GM12878 (cell line): ENCODE measurements around the gene IRX5. TPM values are rescaled to one million over a fixed set of nuclear protein-coding genes. Genes with fewer than 3 reads are reported as not detected.

Source experiments
- ATAC-seq: fragments of 200-7000 bp; cut with Tn5 transposase; 3 replicates; pipeline ENCODE4 v1.9.1; 2020; ENCODE audit warnings: mild to moderate bottlenecking, moderate library complexity
- BruUV-seq: library from RNA; stranded (reverse); fragments of 400-500 nt; replicated peaks from 2 replicates; lab custom pipeline; 2021; lab: Mats Ljungman, UMichigan
- CTCF ChIA-PET: fragments of 300-600 bp; sonication (Branson Sonifier 250); formaldehyde crosslinking; extraction: SDS; loops from one replicate; lab custom pipeline; 2021; ENCODE audit warnings: inconsistent platforms; lab: Yijun Ruan, JAX
- POLR2A ChIA-PET: fragments of 350-600 bp; formaldehyde crosslinking; extraction: SDS; loops from one replicate; lab custom pipeline; 2021; ENCODE audit warnings: inconsistent platforms; lab: Charles Lee
- RAD21 ChIA-PET: fragments of 300-600 bp; sonication (Branson Sonifier 250); formaldehyde crosslinking; loops from one replicate; lab custom pipeline; 2023; ENCODE audit warnings: antibody characterized with exemption; ENCODE audit not compliant: unreplicated experiment; lab: Charles Lee
- SMC1A ChIA-PET: fragments of 300-600 bp; sonication (Branson Sonifier 250); formaldehyde crosslinking; loops from one replicate; lab custom pipeline; 2023; ENCODE audit not compliant: unreplicated experiment, uncharacterized antibody; lab: Charles Lee
- DNase-seq: peaks from one replicate; pipeline ENCODE4 v3.0.0-alpha.2; 2011; ENCODE audit warnings: low read depth, low spot score
- FAIRE-seq: peaks from 3 replicates; lab custom pipeline; 2011; peaks lifted over from hg19 to GRCh38; lab: Jason Lieb, UNC
- H2AFZ ChIP-seq: 2 replicates; pipeline ENCODE4 v1.6.0; 2011; ENCODE audit warnings: low read depth, low read length, control low read depth; ENCODE audit not compliant: control insufficient read depth
- H3K27ac ChIP-seq: 2 replicates; pipeline ENCODE4 v1.5.1; 2011; ENCODE audit warnings: control low read depth; ENCODE audit not compliant: control insufficient read depth, insufficient read depth
- H3K27me3 ChIP-seq, 2 experiments: replicated peaks in 1 of 2; 2 replicates each; pipeline versions ENCODE4 v1.6.0 to v1.6.1; 2011; ENCODE audit warnings: low read length in 1 of 2; ENCODE audit not compliant: control insufficient read depth in 2 of 2, insufficient read depth in 2 of 2
- H3K36me3 ChIP-seq, 2 experiments: 2 replicates each; pipeline ENCODE4 v1.5.1; 2011; ENCODE audit warnings: low read length in 1 of 2; ENCODE audit not compliant: control insufficient read depth in 2 of 2, insufficient read depth in 2 of 2
- H3K4me1 ChIP-seq: 2 replicates; pipeline ENCODE4 v1.6.1; 2011; ENCODE audit warnings: mild to moderate bottlenecking, low read length, moderate library complexity, mixed read lengths; ENCODE audit not compliant: control insufficient read depth, insufficient read depth
- H3K4me2 ChIP-seq: 2 replicates; pipeline ENCODE4 v1.6.0; 2011; ENCODE audit warnings: control low read depth; ENCODE audit not compliant: control insufficient read depth, insufficient read depth
- H3K4me3 ChIP-seq: fragments of 200-600 bp; sonication (generic); 2 replicates; pipeline ENCODE4 v1.5.1; 2016
- H3K79me2 ChIP-seq: 2 replicates; pipeline ENCODE4 v1.6.0; 2011; ENCODE audit warnings: low read length; ENCODE audit not compliant: control insufficient read depth, insufficient read depth
- H3K9ac ChIP-seq: 2 replicates; pipeline ENCODE4 v1.8.0; 2011; ENCODE audit warnings: low read length, control low read depth, mixed read lengths; ENCODE audit not compliant: control insufficient read depth, insufficient read depth
- H3K9me3 ChIP-seq: replicated peaks from 3 replicates; pipeline ENCODE4 v1.5.1; 2011; ENCODE audit warnings: mild to moderate bottlenecking, low read length; ENCODE audit not compliant: control insufficient read depth, insufficient read depth
- H4K20me1 ChIP-seq: 2 replicates; pipeline ENCODE4 v1.6.0; 2011; ENCODE audit not compliant: control insufficient read depth, insufficient read depth
- BACH1 ChIP-seq: fragments of 450-650 bp; IDR thresholded peaks from 2 replicates; pipeline ENCODE4 v1.6.1; 2017; ENCODE audit warnings: mild to moderate bottlenecking, borderline replicate concordance
- ESRRA ChIP-seq: IDR thresholded peaks from 2 replicates; pipeline ENCODE4 v1.6.1; 2012; ENCODE audit warnings: mild to moderate bottlenecking, low read length, improper control_type of control experiment
- IKZF2 ChIP-seq, 2 experiments: fragments of 450-650 bp; IDR thresholded peaks; 2 replicates each; pipeline ENCODE4 v1.6.1; 2017; ENCODE audit warnings: mild to moderate bottlenecking in 2 of 2, moderate library complexity in 2 of 2
- MEF2A ChIP-seq: IDR thresholded peaks from 2 replicates; pipeline ENCODE4 v1.6.1; 2011; ENCODE audit warnings: low read depth, mild to moderate bottlenecking, low read length, moderate library complexity; ENCODE audit not compliant: insufficient read depth
- NFIC ChIP-seq: IDR thresholded peaks from 2 replicates; pipeline ENCODE4 v1.6.1; 2012; ENCODE audit warnings: low read depth, mild to moderate bottlenecking, inconsistent platforms, low read length, moderate library complexity
- SKIL ChIP-seq: fragments of 450-650 bp; IDR thresholded peaks from 2 replicates; pipeline ENCODE4 v1.6.1; 2017; ENCODE audit warnings: mild to moderate bottlenecking, low read depth, inconsistent platforms; ENCODE audit not compliant: poor library complexity, severe bottlenecking
- SUPT20H ChIP-seq: IDR thresholded peaks from 2 replicates; pipeline ENCODE4 v1.6.1; 2011; ENCODE audit warnings: low read depth, mild to moderate bottlenecking, low read length, moderate library complexity, borderline replicate concordance; ENCODE audit not compliant: control insufficient read depth
- TCF7 ChIP-seq: IDR thresholded peaks from 2 replicates; pipeline ENCODE4 v1.6.1; 2014; ENCODE audit warnings: antibody characterized with exemption, borderline replicate concordance
- WGBS: methylation state at CpG from one replicate; pipeline ENCODE4 v1.1.6; 2016; ENCODE audit warnings: low lambda C conversion rate; ENCODE audit not compliant: insufficient replicate concordance, insufficient coverage; ENCODE audit errors: missing lambda C conversion rate; 5-methylcytosine and 5-hydroxymethylcytosine counted together
- in situ Hi-C: fragments of 300-500 bp; cut with MboI; formaldehyde crosslinking; loops from 9 replicates; pipeline ENCODE4 v1.14.3; 2018; ENCODE audit warnings: mixed read lengths
- intact Hi-C: fragments of 100-400 bp; cut with micrococcal nuclease; formaldehyde crosslinking; loops from one replicate; pipeline ENCODE4 v1.14.2; 2022; ENCODE audit not compliant: unreplicated experiment
- polyA plus RNA-seq, 11 experiments: library from polyadenylated mRNA; depleted of rRNA in 4 of 11; unstranded in 6 of 11; stranded (reverse) in 5 of 11; fragments of >200 nt; fragmentation: Nextera tagmentation in 4 of 11; fragmentation: Illumina TruSeq in 1 of 11; extraction: Ambion mirVana in 4 of 11; extraction: Trizol in 1 of 11; gene quantifications; 1 replicate in 1 of 11; 2 replicates in 10 of 11; pipeline versions ENCODE4 v1.2.1 to v1.2.3, GENCODE V29; 2011 to 2016; ENCODE audit warnings: inconsistent platforms in 2 of 11, missing spikeins in 2 of 11, low read depth in 1 of 11
- total RNA-seq, 4 experiments: library from RNA; depleted of rRNA in 3 of 4; stranded (reverse); fragments of >200 nt in 3 of 4; fragmentation: Illumina TruSeq in 1 of 4; extraction: Trizol in 1 of 4; gene quantifications; 2 replicates each; pipeline versions ENCODE4 v1.2.1 to v1.2.3, GENCODE V29; 2013 to 2021

The IRX5 gene
- total and polyA plus RNA-seq, 10 of the 15 experiments (the other 5 are each of a cell fraction or from before 2014, with no cell fraction given): 0.08 TPM; not detected in 9

- in situ Hi-C loops (no loop called here), intact Hi-C loops (no loop called here)
- Histone ChIP-seq H3K27ac (no peak overlapping the region), H3K27me3 (no peaks in the 10 kb centered on the region), H3K4me1 (no peaks in the 10 kb centered on the region), H3K4me2 (no peak overlapping the region), H2AFZ (no peak overlapping the region), H3K9ac (no peak overlapping the region), H3K4me3 (no peak overlapping the region), H4K20me1 (no peaks in the 10 kb centered on the region), H3K79me2 (no peaks in the 10 kb centered on the region), H3K9me3 (no peaks in the 10 kb centered on the region), H3K36me3 (no peaks in the 10 kb centered on the region)
- TF ChIP-seq BACH1 (no peak), TCF7 (no peak), SKIL (no peak), MEF2A (no peak), ESRRA (no peak), SUPT20H (no peak), IKZF2 (IDR thresholded peaks at IDR 0.05) (no peak), NFIC (no peak)
- DNase-seq: no peak
- ChIA-PET CTCF (no interaction called here), RAD21 (no interaction called here), SMC1A (no interaction called here), POLR2A (no interaction called here)
- no peak for FAIRE-seq
- 17% methylated on average over 2 of the region's 2 CpGs for WGBS
- ATAC-seq: no peak
- no TSS peak for BruUV-seq
These were observed 17.9 kb upstream of the IRX5 start for GRCh38 chr16:54912720-54913119.
